HG02981 (cell line): ENCODE measurements around the gene BCL11B.

ENCODE experiments used
- ATAC-seq: cut with Tn5 transposase; IDR thresholded peaks from one replicate; pipeline ENCODE4 v1.9.1; 2021; ENCODE audit warnings: mild to moderate bottlenecking, moderate library complexity; ENCODE audit not compliant: unreplicated experiment

BCL11B gene

DNA sequence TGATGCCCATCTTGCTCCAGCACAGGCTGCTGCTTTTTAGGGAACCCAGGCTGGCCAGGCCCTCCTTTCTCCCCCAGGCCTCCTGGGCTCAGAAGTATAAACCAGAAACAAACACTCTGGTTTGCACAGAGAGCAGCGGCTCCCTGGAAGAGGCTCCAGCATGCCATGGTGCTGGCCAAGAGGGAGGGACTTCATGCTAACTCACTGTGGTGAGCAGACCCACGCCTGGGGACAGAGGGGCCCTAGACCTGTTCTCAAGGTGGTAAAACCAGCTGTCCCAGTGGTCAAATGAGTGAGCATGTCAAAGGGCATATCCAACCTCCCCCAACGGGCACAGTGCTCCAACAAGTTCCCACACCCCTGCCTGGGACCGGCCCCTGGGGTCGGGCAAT, 15.5 kb downstream of the BCL11B start:
- no peak for ATAC-seq

DNA sequence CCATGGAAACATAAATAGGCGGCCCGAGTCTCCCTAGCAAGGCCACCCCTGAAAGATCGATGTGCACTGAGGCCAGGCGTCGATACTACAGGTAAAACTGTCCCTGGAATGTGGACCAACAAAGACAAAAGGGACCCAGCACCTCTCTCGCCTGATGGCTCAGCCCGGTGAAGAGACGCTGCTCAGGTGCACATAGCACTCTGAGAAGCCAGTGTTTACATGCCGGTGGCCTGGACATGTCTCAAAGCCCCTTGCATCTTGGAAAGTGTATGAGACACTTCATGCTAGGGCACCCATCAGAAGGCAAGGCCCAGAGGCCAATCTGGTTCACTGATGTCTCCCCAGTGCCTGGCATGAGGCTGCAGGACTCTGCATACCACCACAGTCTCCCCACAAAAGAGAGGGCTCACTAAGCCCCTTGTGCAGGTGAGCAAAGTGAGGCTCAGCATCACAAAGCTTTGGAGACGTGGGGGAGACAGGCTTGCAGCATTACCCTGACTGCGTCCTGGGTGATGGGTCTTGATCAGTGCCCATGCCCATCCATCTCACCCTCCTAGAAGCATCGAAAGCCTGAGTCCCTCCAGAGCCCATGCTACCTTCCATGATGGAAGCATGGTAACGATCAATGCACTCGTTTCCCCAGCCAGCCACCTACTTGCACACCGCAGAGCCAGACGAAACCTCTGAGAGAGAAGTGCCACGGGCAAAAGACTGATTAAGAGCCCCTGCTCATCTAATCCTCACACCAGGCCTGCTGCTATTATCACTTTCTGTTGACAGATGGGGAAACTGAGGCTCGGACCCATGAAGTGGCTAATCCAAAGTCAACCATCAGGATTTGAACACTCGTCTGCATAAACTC, 16.1 kb downstream of the BCL11B start:
- ATAC-seq, result no peak

DNA sequence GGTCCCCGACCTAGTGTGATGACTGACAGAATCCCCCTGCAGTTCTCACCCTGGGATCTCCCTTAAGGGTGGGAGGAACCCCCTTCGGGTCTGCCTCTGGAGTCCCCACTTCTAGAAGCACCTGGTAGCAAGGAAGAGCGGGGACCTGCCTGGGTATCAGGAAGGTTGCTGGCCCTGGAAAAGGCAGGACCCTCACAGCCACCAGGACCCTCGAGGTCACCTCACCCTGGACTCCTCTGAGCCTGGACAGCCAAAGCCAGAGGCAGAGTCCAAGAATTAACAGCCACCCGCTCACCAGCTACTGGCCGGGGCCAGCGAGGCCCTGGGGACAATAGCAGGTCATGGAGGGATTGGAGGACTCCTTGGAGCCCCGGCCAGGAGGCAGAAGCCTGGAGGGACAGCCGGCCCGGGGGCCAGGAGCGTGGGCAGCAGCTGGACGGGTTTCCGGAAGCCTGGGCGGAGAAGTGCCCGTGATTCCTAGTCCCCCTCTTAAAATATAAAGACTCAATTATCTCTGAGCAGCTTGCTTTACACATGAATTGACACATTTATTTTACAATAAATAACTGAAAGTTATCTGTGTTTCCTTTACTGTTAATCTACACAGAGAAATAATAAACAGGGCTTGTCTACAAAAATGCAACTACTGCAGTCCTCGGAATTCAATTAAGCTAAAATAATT, 17.5 kb downstream of the BCL11B start:
- ATAC-seq, result no peak

DNA sequence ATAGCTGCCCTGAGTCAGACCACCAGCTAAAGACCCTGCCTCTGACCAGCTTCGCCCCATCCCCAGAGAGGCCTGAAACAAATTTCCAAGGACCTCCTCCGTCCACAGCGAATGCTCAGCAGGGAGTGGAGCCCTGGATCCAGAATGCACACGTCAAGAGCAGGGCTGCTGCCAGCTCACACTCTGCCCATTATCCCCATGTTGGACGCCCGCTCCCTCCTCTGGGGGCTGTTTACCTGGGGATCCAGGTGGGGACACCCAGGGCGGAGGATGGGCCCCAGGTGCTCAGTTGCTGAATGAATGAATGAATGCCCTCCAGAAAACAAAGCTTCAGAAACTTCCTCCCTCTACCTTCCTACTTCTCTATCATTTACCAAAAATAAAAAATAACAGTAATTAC, 18.1 kb downstream of the BCL11B start:
- no peak for ATAC-seq

DNA sequence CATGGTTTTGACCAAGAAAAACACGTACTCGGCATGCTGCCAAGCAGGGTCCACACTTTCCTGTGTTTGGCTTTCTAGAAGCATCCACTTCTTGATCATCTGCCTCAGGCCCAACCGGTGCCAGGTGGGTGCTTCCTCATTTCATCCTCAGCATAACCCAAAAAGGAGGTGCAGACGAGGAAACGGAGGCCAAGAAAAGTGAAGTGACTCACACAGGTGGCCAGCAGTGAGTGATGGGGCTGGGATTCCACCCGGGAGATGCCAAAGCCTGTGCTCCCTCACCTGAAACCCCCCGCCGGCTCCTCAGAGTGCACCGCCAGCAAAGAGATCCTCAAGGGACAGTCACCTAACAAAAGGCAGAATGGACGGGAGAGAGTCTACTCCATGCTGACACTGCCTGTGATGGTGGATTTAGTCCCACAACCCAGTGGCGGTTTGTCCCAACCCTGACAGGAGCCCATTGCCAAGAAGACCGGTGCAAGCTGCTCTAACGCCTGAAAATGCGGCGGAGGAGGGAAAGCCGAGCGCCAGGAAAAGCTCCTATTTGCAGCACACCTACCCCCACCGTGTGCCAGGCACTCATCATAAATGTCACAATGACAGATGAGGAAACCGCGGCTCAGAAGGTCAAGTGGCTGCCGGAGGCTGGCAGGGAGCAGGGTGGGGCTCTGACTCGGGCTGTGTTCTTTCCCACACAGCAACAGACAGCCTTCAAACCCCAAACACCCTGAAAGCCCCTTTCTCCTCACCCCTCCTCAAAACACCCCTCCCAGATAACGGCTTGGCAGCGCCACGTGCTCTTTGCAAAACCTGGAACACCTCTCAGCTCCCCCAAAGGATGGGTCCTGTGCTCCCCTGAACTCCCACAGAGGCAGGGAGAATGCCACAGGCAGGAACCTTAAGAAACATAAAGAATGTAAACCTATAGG, 18.8 kb downstream of the BCL11B start:
- no peak for ATAC-seq

DNA sequence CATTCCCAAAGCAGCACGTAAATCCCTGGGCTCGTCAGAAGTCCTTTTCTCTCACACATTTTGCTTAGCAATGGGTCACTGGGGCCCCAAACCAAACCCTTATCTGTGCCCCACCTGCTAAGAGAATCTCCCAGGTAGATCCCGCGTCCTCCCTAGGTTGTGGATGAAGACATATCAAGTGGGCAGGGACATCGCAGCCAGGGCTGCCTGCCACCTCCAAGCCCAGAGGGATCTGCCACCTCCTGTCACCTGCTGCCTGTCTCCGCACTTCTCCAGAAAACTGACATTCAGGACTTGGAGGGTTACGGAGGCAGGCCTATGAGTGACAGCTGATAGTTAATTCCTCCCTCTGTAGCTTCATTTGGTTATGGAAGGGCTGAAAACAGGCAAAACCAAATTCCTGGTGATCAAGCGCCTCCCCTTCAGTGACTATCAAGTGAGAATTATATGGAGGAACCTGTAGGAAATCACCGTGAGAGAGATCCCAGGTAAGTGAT, 19.5 kb downstream of the BCL11B start:
- no peak for ATAC-seq

DNA sequence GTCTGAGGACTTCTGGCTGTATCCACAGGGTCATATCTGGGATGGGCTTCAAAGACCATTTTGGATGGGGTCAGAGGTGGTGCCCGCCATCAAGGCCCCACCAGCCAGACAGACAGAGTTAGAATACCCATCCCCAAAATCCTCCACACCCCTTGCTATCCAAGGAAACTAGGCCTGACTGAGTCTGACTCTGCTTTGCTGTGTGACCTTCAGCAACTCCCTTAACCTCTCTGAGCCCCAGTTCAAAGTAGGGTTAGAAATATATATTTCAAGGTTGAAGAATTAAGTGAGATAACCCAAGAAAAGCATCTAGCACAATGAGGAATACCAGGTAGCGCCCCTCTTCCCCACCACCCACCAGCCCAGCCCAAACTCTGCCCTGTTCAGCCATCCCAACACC, 20.3 kb downstream of the BCL11B start:
- no peak for ATAC-seq

DNA sequence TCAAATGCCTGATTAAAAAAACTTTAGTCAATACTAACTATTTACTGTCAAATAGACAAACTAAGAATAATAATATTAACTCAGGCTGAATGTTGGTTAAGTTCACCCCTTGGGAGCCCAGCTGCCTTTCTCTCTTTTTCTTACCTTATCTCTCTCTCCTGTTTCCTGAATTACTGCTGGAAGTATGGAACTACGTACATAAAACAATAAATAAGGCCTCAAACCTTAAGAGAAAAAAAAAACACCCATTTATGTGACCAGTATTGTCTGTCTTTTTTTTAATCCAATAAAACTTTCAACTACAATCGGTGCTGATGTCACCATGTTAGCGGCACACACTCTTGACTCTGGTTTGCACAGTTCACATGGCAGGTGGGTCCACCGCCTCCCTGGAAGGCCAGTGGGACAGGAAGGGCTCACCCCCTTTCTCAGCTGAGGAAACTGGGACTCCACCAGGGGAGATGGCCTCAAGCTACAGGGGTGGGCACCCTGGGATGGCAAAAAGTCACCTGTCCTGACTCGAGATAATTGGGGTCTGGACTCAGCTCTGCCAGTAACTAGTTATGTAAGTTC, 21.3 kb downstream of the BCL11B start:
- no peak for ATAC-seq

DNA sequence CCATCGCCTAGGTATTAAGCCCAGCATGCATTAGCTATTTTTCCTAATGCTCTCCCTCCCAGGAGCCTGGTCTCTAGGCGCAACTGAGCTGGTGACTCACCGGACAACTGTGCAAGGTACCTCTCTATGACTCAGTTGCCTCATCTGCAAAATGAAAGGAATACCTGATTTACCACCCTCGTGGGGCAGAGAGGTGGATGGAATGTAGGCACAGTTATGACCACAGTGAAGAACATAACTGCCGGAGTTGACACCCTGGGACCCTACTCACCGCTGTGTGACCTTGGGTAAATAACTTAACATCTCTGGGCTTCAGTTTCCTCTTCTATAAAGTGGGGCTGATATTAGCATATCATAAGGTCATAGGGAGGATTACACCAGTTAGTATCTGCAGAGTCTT, 22.6 kb downstream of the BCL11B start:
- ATAC-seq, result no peak

DNA sequence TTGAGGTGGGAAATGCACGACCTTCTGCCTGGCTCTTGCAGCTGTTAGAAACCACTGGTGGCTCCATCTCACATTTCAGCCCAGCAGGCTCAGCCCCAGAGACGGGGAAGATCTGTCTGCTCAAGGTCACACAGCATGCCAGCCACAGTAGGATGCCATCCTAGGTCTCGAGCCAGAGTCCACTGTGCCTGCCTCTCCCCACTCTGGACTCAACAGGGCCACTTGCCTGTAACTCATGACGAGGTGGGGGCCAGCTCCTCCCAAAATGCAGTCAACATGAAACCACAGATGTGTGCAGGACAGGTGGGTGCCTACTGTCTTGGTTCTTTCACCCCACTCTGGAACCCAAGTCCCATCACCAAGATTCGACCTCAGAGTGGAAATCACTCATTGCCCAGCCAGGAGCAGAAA, 23.2 kb downstream of the BCL11B start:
- ATAC-seq, result no peak

DNA sequence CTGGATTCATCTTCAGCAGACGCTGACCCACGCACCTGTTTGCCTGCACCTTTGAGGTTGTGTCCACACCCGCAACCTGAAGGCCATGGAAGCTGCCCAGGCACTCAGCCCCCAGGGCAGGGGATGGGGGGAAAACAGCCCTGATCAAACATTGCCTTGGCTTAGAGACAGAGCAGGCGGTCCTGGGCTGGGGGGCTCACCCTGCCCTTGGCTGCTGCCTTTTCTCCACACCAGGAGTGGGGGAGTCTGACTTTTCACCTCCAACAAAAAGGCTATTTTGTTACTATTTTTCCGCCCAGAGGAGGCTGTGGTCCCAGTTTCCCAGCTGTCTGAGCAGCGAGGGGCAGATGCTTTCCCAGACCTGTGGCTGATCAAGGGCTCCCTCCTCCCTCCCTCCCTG, 24.2 kb downstream of the BCL11B start:
- ATAC-seq, result no peak

DNA sequence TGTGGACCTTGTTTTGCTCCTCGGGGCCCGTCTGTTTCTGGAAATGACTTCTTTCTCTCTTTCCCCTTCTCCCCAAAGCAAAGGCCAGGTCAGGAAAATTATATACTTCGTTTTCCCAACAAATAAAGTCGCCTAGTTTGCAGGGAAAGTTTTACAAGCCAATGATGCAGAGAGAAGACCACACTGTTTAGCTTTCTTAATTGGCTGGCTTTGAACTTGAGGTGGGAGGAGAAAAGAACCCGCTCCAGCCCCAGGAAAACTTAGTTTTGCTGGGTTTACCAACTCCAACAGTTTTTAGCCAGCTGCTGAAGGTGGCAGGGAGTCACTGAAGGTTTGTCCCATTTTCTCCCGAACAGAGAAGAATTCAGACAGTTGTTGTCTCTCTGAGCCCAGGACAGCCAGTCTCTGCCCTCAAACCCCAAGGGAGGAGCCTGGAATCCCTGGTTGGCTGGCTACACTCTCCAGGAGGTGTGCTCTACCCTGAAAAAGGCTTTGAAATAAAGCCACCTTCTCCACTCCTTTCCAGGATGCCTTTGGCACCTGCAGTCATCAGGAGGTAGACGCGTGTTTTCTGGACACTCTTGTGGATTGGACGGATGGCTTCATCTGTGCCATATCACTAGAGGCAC, 24.8 kb downstream of the BCL11B start:
- ATAC-seq, result no peak

DNA sequence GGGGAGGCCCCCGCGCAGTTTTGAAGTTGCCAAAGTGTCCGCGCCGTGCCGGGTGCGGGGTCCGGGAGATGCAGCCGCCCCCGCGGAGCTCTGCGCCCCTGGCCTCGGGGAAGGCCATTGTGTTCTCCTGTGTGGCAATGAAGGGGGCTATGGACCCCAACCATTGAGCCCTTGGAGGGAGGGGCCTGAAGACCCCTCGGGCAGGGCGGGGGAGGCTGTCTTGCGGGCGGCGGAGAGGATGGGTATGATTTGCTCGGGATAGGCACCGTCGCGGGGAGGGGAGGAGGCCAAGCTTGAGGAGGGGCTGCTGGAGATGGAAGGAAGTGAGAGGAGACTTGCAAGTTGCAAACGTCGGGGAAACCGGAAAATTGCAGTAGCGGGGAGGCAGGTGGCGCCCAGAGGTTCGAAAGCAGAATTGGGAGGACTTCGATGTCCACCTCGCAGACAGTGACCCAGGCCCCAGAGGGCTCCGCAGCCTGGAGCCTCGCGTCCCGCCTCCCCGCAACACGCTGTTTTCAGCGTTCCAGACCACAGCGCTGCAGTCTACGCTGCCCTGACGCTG, 25.4 kb downstream of the BCL11B start:
- no peak for ATAC-seq

DNA sequence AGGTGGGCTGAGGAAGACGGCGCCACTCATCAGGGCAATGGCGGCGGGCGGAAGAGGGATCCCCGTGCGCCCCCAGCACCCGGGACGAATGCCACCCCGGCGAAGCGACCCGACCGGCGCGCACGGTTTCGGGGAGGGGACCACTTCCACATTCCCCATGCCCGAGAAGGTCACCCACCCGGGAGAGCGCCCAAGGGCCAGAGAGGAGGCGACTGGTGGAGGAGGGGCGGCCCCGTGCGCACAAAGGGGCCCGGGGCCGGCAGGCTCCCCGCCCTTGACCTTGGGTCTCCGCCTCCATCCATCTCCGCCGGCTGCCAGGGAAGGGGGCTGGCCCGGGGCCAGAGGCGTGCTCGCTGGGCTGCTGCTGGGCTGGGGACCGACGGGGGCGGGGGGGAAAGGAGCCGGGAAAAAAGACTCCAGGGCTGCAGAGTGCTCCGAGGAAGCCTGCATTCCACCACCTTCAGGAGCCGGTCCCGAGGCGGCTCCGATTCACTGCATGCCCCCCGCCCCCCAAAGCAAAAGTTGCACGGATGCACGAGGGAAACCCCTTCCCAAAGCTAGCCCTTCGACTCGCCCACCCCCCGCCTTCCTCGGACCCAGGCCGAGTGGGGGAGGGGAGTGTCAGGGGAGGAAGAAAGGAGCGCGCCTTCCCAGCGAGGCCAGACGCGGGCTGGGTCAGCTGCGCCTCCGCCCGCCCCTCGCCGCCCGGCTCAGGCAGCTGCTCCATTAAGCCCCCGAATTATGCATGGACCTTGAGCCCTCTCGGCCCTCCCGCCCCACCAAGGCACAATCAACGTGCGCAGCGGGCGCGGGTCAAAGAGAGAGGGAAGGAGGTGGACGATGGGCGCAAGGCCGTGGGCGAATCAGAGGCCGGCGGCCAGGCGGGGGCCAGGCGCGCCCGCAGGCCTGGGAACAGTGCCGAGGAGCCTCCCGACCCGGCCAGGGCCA, 26.2 kb downstream of the BCL11B start:
- ATAC-seq, result no peak

DNA sequence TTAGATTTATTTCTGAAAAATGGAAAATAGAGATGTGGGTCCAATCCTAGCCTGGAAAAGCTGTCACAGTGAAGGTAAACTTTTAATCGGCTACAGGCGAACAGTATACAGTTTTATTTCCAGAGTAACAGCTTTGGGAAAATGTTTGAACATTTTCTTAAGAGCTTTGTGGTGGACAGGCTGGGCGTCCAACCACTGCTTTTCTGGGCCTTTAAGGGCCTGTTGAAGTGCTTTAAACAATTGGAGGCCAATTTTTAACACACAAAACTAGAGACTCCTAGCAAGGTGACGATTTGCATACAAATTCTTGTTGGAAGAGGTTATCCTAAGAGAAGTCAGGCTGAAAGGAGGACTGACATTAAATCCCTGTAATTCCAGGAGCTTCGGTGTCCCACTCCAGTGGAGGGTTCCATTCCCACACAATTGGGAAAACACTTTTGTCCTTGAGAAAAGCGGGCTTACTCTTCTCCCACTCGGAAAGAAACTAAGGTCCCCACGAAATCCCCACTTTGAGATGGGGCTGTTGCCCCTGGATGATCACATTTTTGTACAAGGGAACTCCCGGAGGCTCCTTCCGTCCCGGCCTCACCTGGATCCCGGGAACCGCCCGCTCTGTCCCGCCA, 26.9 kb downstream of the BCL11B start:
- ATAC-seq, result no peak

DNA sequence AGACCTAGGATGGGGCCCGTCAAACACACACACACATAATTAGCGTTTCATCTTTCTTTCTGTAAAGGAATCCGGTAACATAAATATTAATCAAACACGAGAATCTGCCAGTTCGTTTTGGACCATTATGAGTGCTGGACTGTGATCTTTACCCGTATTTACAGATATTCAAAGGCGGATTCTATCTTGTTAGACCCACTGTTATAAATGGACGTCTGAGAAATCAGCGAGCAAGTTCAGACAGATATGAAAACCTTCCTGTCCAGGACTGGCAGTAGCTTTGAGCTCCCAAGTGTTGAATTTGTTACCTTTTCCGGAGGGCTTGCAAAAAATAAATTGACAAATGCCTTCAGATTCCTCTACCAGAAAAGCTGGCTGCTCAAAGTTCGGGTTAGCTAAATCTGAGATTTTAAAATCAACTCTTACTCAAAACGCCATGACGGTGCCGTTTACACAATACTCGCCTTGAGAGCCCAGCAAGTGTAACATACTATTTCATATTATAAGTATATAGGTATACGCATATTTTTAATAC, 27.6 kb downstream of the BCL11B start:
- ATAC-seq, result no peak

DNA sequence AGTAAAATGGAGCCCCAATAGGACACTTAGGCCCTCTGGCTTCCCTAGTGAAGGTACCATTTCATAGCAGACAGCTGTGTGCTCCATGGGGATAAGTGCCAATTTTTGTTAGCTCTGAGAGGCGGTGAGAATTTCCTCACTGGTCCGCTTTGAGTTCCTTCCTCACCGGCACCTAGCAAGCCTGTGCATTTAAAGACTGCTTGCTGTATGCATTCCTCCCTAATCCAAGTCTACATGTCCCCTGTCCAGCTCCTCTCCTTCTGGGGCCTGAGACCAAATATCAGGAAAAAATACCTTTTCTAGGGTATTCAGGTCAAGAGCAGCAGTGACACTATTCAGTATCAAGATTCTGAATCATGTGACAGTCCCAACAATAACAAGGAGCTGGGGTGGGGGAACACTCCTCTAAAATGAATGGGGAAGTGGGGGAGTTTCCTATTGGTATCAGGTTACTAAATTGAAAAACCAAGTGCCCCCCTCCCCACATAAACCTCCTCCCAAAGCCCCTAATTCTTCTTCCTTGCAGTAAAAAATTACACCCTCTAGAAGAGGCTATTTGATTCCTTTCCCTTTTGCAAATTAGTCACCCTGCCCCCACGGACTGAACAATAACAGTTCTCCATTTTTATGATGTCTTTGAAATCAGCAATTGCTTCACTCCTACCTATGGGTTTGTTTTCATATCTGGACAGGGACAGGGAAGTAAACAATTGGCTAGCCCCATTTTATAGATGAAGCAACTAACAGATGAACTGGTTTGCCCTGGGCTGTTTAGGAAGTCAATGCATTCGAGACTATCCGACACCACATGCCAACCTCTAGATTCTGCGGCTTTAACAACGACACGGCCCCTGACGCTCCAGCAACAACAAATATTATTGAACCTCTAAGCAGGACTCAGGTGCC, 28.9 kb downstream of the BCL11B start:
- ATAC-seq, result no peak
